Anterior cingulate cortex (tissue), 58 donors: ENCODE measurements around the gene LARP1.
A peak's percentile ranks its signal among the peaks of the same experiment; 100 is the strongest.
"Not testable (repeated sequence)": the region's sequence is repeated elsewhere in the genome, so short reads cannot be mapped to it uniquely, and the experiment has no call there.

ENCODE experiments used
- DNase-seq, 58 donors: peaks; one replicate each; lab custom pipeline; 2025; lab: John Stamatoyannopoulos, UW

LARP1 gene

GRCh38 chr5:154818471-154819116 is 63.4 kb downstream of the LARP1 start:
- DNase-seq, result no peak

GRCh38 chr5:154819546-154819945 is 64.4 kb downstream of the LARP1 start:
- no peak for DNase-seq

GRCh38 chr5:154820383-154820782 is 65.2 kb downstream of the LARP1 start:
- peak in 14 of 58 donors; percentile 1 to 53 (median 14) for DNase-seq

DNA sequence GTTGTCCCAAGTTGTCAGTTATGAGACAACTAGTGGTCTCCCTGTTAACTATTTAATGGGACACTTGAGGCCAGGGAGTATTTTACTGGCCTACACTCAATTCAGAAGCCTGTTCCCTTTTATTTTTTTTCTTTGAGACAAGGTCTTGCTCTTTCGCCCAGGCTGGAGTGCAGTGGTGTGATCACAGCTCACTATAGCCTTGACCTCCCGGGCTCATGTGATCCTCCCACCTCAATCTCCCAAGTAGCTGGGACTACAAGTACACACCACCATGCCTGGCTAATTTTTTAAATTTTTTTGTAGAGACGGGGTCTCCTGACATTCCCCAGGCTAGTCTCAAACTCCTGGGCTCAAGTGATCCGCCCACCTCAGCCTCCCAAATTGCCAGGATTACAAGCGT is 67.7 kb downstream of the LARP1 start:
- DNase-seq, result not testable (repeated sequence)

DNA sequence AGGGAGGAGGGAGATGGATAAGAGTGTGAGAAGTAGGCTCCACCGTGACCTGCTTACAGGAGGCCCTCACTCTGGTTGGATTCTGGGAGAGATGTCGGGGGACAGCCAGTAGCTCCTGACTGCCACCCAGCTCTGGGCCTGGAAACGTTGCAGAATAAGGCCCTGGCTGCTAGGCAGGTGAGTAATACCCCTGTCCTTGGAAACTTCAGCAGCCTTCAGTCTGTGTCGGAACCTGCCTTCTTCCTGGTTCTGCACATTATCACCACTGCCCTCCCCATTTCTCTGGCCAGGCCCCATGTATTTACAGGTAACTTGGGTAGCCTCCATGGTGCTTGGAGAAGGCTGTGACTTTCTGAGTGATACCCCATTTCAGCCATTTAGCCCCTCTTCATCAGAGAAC is 68.4 kb downstream of the LARP1 start:
- no peak for DNase-seq

DNA sequence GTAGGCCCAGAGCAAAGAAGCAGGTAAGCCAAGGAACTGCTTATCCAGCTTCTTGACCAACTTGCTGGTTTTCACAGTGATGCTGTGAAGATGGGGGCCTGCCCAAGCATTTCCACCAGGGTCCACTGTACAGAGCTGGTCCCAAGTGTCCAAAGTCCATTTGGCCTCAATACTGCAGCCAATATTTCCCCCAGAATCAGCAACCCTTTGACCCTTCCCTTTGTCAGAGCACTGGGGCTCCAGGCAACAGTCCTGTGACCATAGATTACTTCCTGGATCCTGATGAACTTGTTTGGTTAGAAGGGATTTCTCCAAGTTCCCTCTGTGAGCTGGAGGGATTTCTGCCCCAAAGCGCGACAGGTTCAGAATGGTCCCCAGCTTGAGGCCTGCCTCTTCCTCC is 68.9 kb downstream of the LARP1 start:
- no peak for DNase-seq

DNA sequence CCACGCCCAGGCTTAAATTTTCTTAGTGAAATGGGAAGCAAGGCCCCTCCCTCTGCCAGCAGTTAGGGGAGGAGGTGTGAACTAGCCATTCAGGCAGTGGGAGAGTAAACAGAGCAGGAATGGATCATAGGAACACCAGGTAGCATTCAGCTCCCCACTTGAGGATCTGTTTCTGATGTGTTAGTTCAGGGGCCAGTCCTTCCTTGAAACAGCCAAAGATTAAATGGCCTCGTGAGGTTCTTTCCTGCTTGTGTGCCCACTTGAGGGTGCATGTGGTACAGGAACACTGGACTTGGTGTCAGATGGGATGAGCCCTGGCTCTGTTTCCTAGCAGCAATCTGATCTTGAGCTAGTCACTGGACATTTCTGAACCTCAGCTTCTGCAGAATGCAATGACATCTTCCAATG is 74.0 kb downstream of the LARP1 start:
- DNase-seq, result no peak

- no peak for DNase-seq
Observed at GRCh38 chr5:154829589-154830218, 74.5 kb downstream of the LARP1 start.

DNA sequence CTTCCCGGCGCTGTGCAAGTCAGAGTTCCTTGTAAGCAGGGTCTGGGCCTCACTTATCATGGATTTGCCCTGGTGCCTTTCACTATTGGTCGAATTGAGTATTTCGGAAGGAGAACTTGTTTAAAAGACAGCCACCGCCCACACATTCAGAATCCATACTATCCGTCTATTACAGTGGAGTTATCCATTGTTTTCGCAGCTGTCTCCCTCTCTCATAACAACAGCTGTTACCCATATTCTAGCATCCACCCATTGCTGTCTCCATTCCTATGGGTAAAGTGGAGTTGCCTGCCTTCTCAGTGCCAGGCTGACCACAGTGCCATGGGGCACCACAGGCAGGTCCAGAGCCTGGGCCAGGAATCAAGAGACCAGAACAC is 75.0 kb downstream of the LARP1 start:
- no peak for DNase-seq

- no peak for DNase-seq
Observed at GRCh38 chr5:154830596-154830995, 75.4 kb downstream of the LARP1 start.

- DNase-seq, result no peak
Observed at GRCh38 chr5:154831451-154831850, 76.3 kb downstream of the LARP1 start.

DNA sequence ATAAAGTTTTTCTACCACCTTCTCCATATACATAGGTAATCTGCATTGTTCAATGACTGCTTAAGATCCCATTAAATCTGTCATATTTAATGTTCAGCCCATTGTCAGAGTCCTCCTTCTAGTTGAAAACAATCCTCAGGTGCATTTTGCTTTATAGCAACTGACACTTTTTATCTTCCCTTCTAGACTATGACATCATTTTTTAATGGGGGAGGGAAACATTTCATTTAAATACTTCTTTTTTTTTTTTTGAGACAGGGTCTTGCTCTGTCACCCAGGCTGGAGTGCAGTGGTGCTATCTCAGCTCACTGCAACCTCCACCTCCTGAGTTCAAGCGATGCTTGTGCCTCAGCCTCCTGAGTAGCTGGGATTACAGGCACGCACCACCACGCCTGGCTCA is 77.6 kb downstream of the LARP1 start:
- DNase-seq, result not testable (repeated sequence)

DNA sequence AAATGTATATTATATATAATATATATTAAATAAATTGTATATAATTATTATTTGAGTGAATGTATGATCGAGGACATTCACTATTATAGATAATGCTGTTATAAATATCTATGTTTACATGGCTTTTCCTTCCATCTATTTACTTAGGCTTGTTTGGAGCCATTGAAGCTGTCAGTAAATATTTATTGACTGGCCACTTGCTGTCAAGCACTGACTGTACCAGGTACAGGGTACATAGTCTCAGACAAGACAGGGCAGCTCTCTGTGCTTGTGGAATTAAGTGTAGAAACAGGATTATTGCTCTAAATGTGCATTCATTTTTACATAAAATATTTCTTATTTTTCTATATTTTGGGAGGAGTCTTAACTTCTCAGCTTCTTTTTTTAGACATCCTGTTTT is 78.9 kb downstream of the LARP1 start:
- no peak for DNase-seq

- DNase-seq, result not testable (repeated sequence)
Observed at GRCh38 chr5:154835701-154836052, 80.5 kb downstream of the LARP1 start.

DNA sequence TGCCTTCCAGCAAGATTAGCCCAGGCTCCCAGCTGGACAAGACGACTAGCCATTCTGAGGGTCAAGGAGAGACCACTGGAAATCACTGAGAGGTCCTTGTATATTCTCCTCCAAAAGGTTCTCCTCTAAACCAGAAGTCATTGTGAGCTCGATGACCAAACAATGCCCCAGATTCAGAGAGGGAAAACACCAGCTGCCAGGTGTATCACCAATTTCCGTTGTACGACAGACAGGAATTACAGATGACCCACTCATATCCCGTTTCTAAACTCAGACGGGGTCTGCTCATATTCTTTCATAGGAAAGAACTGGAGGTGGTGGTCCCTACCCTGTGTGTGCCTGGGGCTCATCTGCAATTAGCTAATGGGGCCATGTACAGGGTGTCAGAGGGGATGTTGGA is 81.0 kb downstream of the LARP1 start:
- no peak for DNase-seq

DNA sequence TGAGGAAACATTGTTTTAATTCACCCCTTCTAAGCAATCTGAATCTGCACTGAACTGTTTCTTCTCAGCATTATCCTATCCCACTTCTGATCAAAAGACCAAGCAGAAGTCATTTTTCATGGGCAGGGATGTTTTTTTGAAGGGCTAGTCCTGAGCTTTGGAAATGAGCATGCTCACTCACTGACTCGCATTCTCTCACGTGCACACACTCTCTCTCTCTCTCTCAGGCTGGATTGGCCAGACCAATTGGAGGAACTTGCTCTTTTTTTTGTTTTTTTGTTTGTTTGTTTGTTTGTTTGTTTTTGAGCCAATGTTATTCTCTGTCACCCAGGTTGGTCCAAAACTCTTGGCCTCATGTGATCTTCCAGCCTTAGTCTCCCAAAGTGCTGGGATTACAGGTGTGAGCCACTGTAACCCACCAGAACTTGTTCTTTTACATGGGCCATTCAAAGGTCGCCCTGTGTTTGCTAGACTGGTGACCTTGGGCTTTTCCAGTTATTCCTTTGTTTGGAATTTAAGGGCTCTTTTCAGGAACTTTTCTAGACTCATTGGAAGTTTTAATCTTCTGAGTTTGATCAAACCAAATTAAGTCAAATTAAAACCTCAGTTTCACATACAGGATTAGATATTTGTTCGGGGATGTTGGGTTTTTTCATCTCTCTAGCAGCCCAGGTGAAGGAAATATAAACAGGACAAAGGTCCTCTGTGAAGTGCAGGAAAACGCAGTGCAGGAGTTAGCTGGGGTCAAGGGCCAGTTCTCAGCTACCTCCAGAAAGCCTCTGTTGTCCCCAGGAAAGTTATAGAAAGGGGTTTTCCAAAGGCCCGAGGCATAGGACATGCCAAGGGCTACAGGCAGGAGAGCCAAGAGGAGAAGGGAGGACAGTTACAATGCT is 82.1 kb downstream of the LARP1 start:
- DNase-seq, result no peak

- no peak for DNase-seq
Observed at GRCh38 chr5:154840435-154841272, 85.5 kb downstream of the LARP1 start.

GRCh38 chr5:154841273-154841661 is 86.1 kb downstream of the LARP1 start:
- DNase-seq, result no peak

DNA sequence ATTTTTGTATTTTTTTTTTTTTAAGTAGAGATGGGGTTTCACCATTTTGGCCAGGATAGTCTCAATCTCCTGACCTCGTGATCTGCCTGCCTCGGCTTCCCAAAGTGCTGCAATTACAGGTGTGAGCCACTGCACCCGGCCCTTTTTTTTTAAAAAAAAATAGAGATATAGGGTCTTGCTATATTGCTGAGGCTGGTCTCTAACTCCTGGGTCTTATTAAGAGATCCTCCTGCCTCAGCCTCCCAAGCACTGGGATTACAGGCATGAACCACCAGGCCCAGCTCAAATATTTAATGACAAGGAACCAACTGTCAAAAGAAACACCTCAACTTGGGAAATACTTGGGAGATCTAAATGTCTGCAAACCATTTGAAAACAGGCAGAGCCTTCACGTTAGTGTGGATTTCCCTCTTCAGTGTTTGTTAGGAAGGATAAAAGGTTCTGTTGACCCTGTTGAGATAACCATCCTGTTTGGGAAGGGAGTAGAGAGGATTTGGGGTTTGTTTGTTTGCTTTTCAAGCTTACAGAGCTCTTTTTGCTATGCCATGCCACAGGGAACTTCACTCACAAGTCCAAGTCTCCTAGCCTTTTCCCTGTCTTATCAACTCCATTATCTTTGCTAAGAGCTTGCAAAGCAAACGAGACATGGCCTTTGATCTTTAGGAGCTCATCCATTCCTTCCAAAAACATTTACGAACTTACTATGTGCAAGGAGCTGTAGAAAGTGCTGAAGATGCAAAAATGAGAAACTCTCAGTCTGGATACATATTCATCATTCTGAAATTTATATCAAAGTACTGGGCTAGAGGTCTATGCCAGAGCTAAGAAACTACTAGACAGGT is 87.7 kb downstream of the LARP1 start:
- no peak for DNase-seq

GRCh38 chr5:154844809-154845208 is 89.6 kb downstream of the LARP1 start:
- no peak for DNase-seq
